ENCODE data around the gene EIF3D.

The EIF3D gene

GRCh38 chr22:36491155-36491554 lies 37.8 kb downstream of the EIF3D start:
- Histone ChIP-seq H3K27me3 (ENCODE audit: control insufficient read depth in 1 of 2, insufficient read depth in 1 of 2, low read length in 2 of 2) (no peaks in the 10 kb centered on the region), H4K91ac (ENCODE audit: low read length) (no peak overlapping the region), H3K18ac (ENCODE audit: low read depth in 1 of 2, low read length in 2 of 2) (no peak overlapping the region), H3K14ac (ENCODE audit: low read length in 2 of 2) (no peak overlapping the region), H3K23ac (ENCODE audit: low read length in 2 of 2) (no peak overlapping the region), H2AFZ (ENCODE audit: low read depth, low read length) (no peak overlapping the region), H2AK5ac (ENCODE audit: low read length, severe bottlenecking) (no peak overlapping the region), H3K9me3 (ENCODE audit: control insufficient read depth, low read length) (peaks cover 8% of the 10 kb centered on the region), H3K4me3 (ENCODE audit: insufficient read depth in 1 of 2, low read depth in 1 of 2, low read length in 2 of 2) (no peak overlapping the region), H2BK15ac (ENCODE audit: low read depth, poor library complexity, severe bottlenecking) (no peak overlapping the region), H3K4ac (ENCODE audit: low read depth in 1 of 2, low read length in 2 of 2) (no peak overlapping the region), H2BK5ac (ENCODE audit: low read depth, low read length, poor library complexity, severe bottlenecking) (no peak overlapping the region), H3K4me2 (ENCODE audit: low read length, poor library complexity, severe bottlenecking) (no peak overlapping the region), H3K9ac (ENCODE audit: low read length) (no peak overlapping the region), H4K8ac (ENCODE audit: low read length) (no peak overlapping the region), H2BK120ac (ENCODE audit: low read depth, low read length) (no peak overlapping the region), H3K79me1 (replicated peaks; ENCODE audit: low read length, poor library complexity, severe bottlenecking) (no peaks in the 10 kb centered on the region), H3K36me3 (ENCODE audit: control insufficient read depth in 1 of 2, insufficient read depth in 2 of 2, low read depth in 1 of 2, low read length in 2 of 2) (peaks cover 27 to 54% of the 10 kb centered on the region in 2 experiments), H3K4me1 (ENCODE audit: control insufficient read depth, insufficient read depth, low read depth, low read length) (no peaks in the 10 kb centered on the region), H3K27ac (ENCODE audit: low read length, poor library complexity, severe bottlenecking) (no peak overlapping the region), H2BK12ac (ENCODE audit: low read length in 2 of 2) (no peak overlapping the region)
- WGBS: 94% methylated on average over 7 of the region's 7 CpGs
- DNase-seq: no peak

GRCh38 chr22:36486619-36487384 lies 42.2 kb downstream of the EIF3D start:
- Histone ChIP-seq H2AK5ac (ENCODE audit: low read length, severe bottlenecking) (no peak overlapping the region), H3K18ac (ENCODE audit: low read depth in 1 of 2, low read length in 2 of 2) (no peak overlapping the region), H2BK15ac (ENCODE audit: low read depth, poor library complexity, severe bottlenecking) (no peak overlapping the region), H3K27ac (ENCODE audit: low read length, poor library complexity, severe bottlenecking) (no peak overlapping the region), H4K91ac (ENCODE audit: low read length) (no peak overlapping the region), H4K8ac (ENCODE audit: low read length) (no peak overlapping the region), H3K4me2 (ENCODE audit: low read length, poor library complexity, severe bottlenecking) (no peak overlapping the region), H3K9ac (ENCODE audit: low read length) (no peak overlapping the region), H3K36me3 (ENCODE audit: control insufficient read depth in 1 of 2, insufficient read depth in 2 of 2, low read depth in 1 of 2, low read length in 2 of 2) (peaks cover 12 to 32% of the 10 kb centered on the region in 2 experiments), H3K23ac (ENCODE audit: low read length in 2 of 2) (no peak overlapping the region), H3K4me1 (ENCODE audit: control insufficient read depth, insufficient read depth, low read depth, low read length) (no peaks in the 10 kb centered on the region), H3K79me1 (replicated peaks; ENCODE audit: low read length, poor library complexity, severe bottlenecking) (peaks cover 1% of the 10 kb centered on the region), H3K4me3 (ENCODE audit: insufficient read depth in 1 of 2, low read depth in 1 of 2, low read length in 2 of 2) (no peak overlapping the region), H2BK5ac (ENCODE audit: low read depth, low read length, poor library complexity, severe bottlenecking) (no peak overlapping the region), H2AFZ (ENCODE audit: low read depth, low read length) (no peak overlapping the region), H3K9me3 (ENCODE audit: control insufficient read depth, low read length) (peaks cover 8% of the 10 kb centered on the region), H3K27me3 (ENCODE audit: control insufficient read depth in 1 of 2, insufficient read depth in 1 of 2, low read length in 2 of 2) (no peaks in the 10 kb centered on the region), H3K4ac (ENCODE audit: low read depth in 1 of 2, low read length in 2 of 2) (no peak overlapping the region), H2BK120ac (ENCODE audit: low read depth, low read length) (no peak overlapping the region), H2BK12ac (ENCODE audit: low read length in 2 of 2) (no peak overlapping the region), H3K14ac (ENCODE audit: low read length in 2 of 2) (no peak overlapping the region)
- 77% methylated on average over 13 of the region's 13 CpGs for WGBS
- DNase-seq: peak; percentile 80

- Histone ChIP-seq H3K27ac (ENCODE audit: low read length, poor library complexity, severe bottlenecking) (peak within 1 kb of the TSS; percentile 83), H3K36me3 (ENCODE audit: control insufficient read depth in 1 of 2, insufficient read depth in 2 of 2, low read depth in 1 of 2, low read length in 2 of 2) (peaks cover 18 to 34% of the 10 kb centered on the region in 2 experiments), H2AFZ (ENCODE audit: low read depth, low read length) (no peak within 1 kb of the TSS), H3K9ac (ENCODE audit: low read length) (peak within 1 kb of the TSS; percentile 94), H3K27me3 (ENCODE audit: control insufficient read depth in 1 of 2, insufficient read depth in 1 of 2, low read length in 2 of 2) (no peaks in the 10 kb centered on the region), H3K4me1 (ENCODE audit: control insufficient read depth, insufficient read depth, low read depth, low read length) (peaks cover 7% of the 10 kb centered on the region), H2BK120ac (ENCODE audit: low read depth, low read length) (peak within 1 kb of the TSS; percentile 89), H2BK5ac (ENCODE audit: low read depth, low read length, poor library complexity, severe bottlenecking) (peak within 1 kb of the TSS; percentile 75), H3K18ac (ENCODE audit: low read depth in 1 of 2, low read length in 2 of 2) (peak within 1 kb of the TSS; percentile 74 to 99), H3K9me3 (ENCODE audit: control insufficient read depth, low read length) (peaks cover under 1% of the 10 kb centered on the region), H2BK12ac (ENCODE audit: low read length in 2 of 2) (no peak within 1 kb of the TSS), H2AK5ac (ENCODE audit: low read length, severe bottlenecking) (peak within 1 kb of the TSS; percentile 41), H4K91ac (ENCODE audit: low read length) (peak within 1 kb of the TSS; percentile 99), H4K8ac (ENCODE audit: low read length) (peak within 1 kb of the TSS; percentile 100), H3K4me3 (ENCODE audit: insufficient read depth in 1 of 2, low read depth in 1 of 2, low read length in 2 of 2) (peak within 1 kb of the TSS; percentile 71 to 84), H3K4ac (ENCODE audit: low read depth in 1 of 2, low read length in 2 of 2) (peak within 1 kb of the TSS; percentile 64 to 99), H3K79me1 (replicated peaks; ENCODE audit: low read length, poor library complexity, severe bottlenecking) (peaks cover 19% of the 10 kb centered on the region), H3K4me2 (ENCODE audit: low read length, poor library complexity, severe bottlenecking) (peak within 1 kb of the TSS; percentile 58), H3K23ac (ENCODE audit: low read length in 2 of 2) (no peak within 1 kb of the TSS), H2BK15ac (ENCODE audit: low read depth, poor library complexity, severe bottlenecking) (peak within 1 kb of the TSS; percentile 99), H3K14ac (ENCODE audit: low read length in 2 of 2) (no peak within 1 kb of the TSS)
- DNase-seq: peak; percentile 97
- WGBS: under 1% methylated on average over 59 of the region's 62 CpGs
Observed at GRCh38 chr22:36481393-36482168, 47.4 kb downstream of the EIF3D start, which contains the start of gene TXN2. TXN2 (minus strand) TSS chr22:36481640; CDS start chr22:36480837, 803 bp downstream.

- Histone ChIP-seq H4K91ac (ENCODE audit: low read length) (peak overlapping the region; percentile 99), H3K36me3 (ENCODE audit: control insufficient read depth in 1 of 2, insufficient read depth in 2 of 2, low read depth in 1 of 2, low read length in 2 of 2) (peaks cover 23 to 39% of the 10 kb centered on the region in 2 experiments), H3K27me3 (ENCODE audit: control insufficient read depth in 1 of 2, insufficient read depth in 1 of 2, low read length in 2 of 2) (no peaks in the 10 kb centered on the region), H2BK15ac (ENCODE audit: low read depth, poor library complexity, severe bottlenecking) (no peak overlapping the region), H3K4me3 (ENCODE audit: insufficient read depth in 1 of 2, low read depth in 1 of 2, low read length in 2 of 2) (peak overlapping the region; percentile 71 to 84), H3K79me1 (replicated peaks; ENCODE audit: low read length, poor library complexity, severe bottlenecking) (peaks cover 21% of the 10 kb centered on the region), H3K4me2 (ENCODE audit: low read length, poor library complexity, severe bottlenecking) (peak overlapping the region; percentile 58), H3K4ac (ENCODE audit: low read depth in 1 of 2, low read length in 2 of 2) (peak overlapping the region; percentile 52 to 99), H2AK5ac (ENCODE audit: low read length, severe bottlenecking) (peak overlapping the region; percentile 41), H2BK120ac (ENCODE audit: low read depth, low read length) (peak overlapping the region; percentile 89), H2AFZ (ENCODE audit: low read depth, low read length) (no peak overlapping the region), H3K23ac (ENCODE audit: low read length in 2 of 2) (no peak overlapping the region), H3K9me3 (ENCODE audit: control insufficient read depth, low read length) (no peaks in the 10 kb centered on the region), H3K4me1 (ENCODE audit: control insufficient read depth, insufficient read depth, low read depth, low read length) (peaks cover 7% of the 10 kb centered on the region), H3K14ac (ENCODE audit: low read length in 2 of 2) (no peak overlapping the region), H3K9ac (ENCODE audit: low read length) (peak overlapping the region; percentile 94), H4K8ac (ENCODE audit: low read length) (peak overlapping the region; percentile 100), H2BK12ac (ENCODE audit: low read length in 2 of 2) (no peak overlapping the region), H3K27ac (ENCODE audit: low read length, poor library complexity, severe bottlenecking) (peak overlapping the region; percentile 34), H2BK5ac (ENCODE audit: low read depth, low read length, poor library complexity, severe bottlenecking) (peak overlapping the region; percentile 75), H3K18ac (ENCODE audit: low read depth in 1 of 2, low read length in 2 of 2) (peak overlapping the region in 1 of 2 experiments; percentile 99)
- DNase-seq: no peak
- WGBS: 24% methylated on average over 7 of the region's 9 CpGs
Observed at GRCh38 chr22:36480941-36481392, 48.0 kb downstream of the EIF3D start.
